Measurements from ENCODE around the gene POLR2F. TPM values are rescaled to one million over a fixed set of nuclear protein-coding genes. Genes with fewer than 3 reads are reported as not detected.

The POLR2F gene
- total RNA-seq, 1 donor from 2014 or later = 75.5 TPM

DNA sequence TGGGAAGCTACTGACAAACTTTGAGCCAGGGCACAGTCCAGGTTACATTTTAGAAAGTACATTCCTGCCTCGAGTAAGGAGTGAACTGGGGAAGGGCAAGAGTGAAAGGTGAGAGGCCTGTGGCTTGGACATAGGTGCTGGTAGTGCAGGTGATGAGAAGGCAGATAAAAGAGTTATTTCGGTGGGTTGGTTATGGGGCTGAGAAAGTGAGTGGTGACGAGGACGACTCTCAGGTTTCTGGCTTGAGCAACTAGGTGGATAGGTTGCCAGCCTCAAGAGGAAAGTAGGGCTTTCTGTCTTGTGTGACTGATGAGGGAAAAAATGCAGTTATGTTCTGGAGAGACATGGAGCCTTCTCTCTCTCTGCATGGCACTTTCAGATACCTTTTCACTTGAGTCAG, 3.7 kb downstream of the POLR2F start:
- TF ChIP-seq, protein P1, sequence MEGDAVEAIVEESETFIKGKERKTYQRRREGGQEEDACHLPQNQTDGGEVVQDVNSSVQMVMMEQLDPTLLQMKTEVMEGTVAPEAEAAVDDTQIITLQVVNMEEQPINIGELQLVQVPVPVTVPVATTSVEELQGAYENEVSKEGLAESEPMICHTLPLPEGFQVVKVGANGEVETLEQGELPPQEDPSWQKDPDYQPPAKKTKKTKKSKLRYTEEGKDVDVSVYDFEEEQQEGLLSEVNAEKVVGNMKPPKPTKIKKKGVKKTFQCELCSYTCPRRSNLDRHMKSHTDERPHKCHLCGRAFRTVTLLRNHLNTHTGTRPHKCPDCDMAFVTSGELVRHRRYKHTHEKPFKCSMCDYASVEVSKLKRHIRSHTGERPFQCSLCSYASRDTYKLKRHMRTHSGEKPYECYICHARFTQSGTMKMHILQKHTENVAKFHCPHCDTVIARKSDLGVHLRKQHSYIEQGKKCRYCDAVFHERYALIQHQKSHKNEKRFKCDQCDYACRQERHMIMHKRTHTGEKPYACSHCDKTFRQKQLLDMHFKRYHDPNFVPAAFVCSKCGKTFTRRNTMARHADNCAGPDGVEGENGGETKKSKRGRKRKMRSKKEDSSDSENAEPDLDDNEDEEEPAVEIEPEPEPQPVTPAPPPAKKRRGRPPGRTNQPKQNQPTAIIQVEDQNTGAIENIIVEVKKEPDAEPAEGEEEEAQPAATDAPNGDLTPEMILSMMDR (IDR thresholded peaks at IDR 0.05) = no peak
- TF ChIP-seq EZH2 (IDR thresholded peaks at IDR 0.05) = no peak
- Histone ChIP-seq H3K27me3 (peaks cover 10% of the 10 kb centered on the region), H4K20me1 (ENCODE audit: low read depth) (peaks cover 5% of the 10 kb centered on the region), H3K4me2 (no peak overlapping the region), H3K9ac (no peak overlapping the region), H3K4me3 (no peak overlapping the region), H3K4me1 (peaks cover 12% of the 10 kb centered on the region), H2AFZ (replicated peaks) (no peak overlapping the region), H3K36me3 (no peaks in the 10 kb centered on the region), H3K79me2 (ENCODE audit: low read depth) (peaks cover 31% of the 10 kb centered on the region), H3F3A (ENCODE audit: low read depth) (peaks cover under 1% of the 10 kb centered on the region), H3K27ac (no peak overlapping the region), H3K9me3 (ENCODE audit: low read depth) (no peaks in the 10 kb centered on the region)
- Mint-ChIP-seq H3K4me1 (peaks cover 18% of the 10 kb centered on the region), H3K27ac (no peak overlapping the region), H3K36me3 (peaks cover 34% of the 10 kb centered on the region), H3K27me3 (ENCODE audit: insufficient read depth, low read depth) (no peaks in the 10 kb centered on the region), H3K4me3 (no peak overlapping the region), H3K9me3 (no peaks in the 10 kb centered on the region)
- DNase-seq (ENCODE audit: low spot score) = no peak

DNA sequence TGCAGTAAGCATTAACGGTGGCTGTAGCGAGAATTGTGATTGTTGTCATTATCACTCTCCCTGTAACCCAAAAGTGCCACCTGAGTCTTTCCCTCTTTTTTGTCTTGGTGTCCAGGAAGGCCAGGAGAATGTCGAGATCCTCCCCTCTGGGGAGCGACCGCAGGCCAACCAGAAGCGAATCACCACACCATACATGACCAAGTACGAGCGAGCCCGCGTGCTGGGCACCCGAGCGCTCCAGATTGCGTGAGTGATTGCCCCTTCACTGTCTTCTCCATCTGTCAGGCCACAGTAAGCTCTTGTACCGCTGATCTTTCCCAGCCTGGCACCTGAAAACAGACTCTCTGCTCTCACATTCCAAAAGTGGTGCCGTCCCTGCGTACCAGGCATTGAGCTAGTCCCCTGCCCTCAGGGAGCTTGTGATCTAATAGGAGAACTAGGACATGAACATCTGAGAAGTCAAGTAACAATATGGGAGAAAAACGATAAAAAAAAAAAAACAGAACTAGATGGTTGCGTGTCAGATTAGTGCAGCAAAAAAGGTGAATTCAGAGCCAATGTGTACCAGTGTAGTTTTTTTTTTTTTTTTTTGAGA, 5.8 kb downstream of the POLR2F start:
- Histone ChIP-seq H3K36me3 (no peaks in the 10 kb centered on the region), H4K20me1 (ENCODE audit: low read depth) (peaks cover 4% of the 10 kb centered on the region), H3K4me3 (no peak overlapping the region), H3K9ac (no peak overlapping the region), H3K27ac (no peak overlapping the region), H3K9me3 (ENCODE audit: low read depth) (no peaks in the 10 kb centered on the region), H3K27me3 (no peaks in the 10 kb centered on the region), H3K4me2 (no peak overlapping the region), H2AFZ (replicated peaks) (no peak overlapping the region), H3K4me1 (peaks cover 6% of the 10 kb centered on the region), H3F3A (ENCODE audit: low read depth) (peaks cover 2% of the 10 kb centered on the region), H3K79me2 (ENCODE audit: low read depth) (peaks cover 22% of the 10 kb centered on the region)
- Mint-ChIP-seq H3K36me3 (peaks cover 35% of the 10 kb centered on the region), H3K27me3 (ENCODE audit: insufficient read depth, low read depth) (no peaks in the 10 kb centered on the region), H3K9me3 (no peaks in the 10 kb centered on the region), H3K27ac (no peak overlapping the region), H3K4me3 (no peak overlapping the region), H3K4me1 (peaks cover 6% of the 10 kb centered on the region)
- no peak for TF ChIP-seq EZH2phosphoT487 (IDR thresholded peaks at IDR 0.05)
- TF ChIP-seq, protein P1 (IDR thresholded peaks at IDR 0.05) = no peak
- no peak for TF ChIP-seq EZH2 (IDR thresholded peaks at IDR 0.05)
- DNase-seq (ENCODE audit: low spot score) = no peak

DNA sequence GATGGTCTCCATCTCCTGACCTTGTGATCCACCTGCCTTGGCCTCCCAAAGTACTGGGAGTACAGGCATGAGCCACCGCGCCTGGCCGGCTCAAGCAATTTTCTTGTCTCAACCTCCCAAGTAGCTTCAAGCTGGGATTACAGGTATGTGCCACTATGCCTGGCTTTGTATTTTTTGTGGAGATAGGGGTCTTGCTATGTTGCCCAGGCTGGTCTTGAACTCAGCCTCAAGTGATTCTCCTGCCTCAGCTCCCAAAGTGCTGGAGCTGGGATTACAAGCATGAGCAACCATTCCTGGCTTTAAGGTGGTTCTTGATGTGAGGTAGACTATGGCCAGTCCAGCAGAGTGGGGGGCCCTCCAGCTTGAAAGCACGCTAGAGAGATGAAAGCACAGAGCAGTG, 7.6 kb downstream of the POLR2F start:
- H3K27ac ChIP-seq = no peak overlapping the region
- no peak overlapping the region for H3K4me2 ChIP-seq
- no peak overlapping the region for H3K9ac ChIP-seq
- TF ChIP-seq EZH2phosphoT487 (IDR thresholded peaks at IDR 0.05) = no peak
- no peak for TF ChIP-seq EZH2 (IDR thresholded peaks at IDR 0.05)
- TF ChIP-seq, protein P1 (IDR thresholded peaks at IDR 0.05) = no peak
- no peaks in the 10 kb centered on the region for H3K4me1 Mint-ChIP-seq
- no peak overlapping the region for H2AFZ ChIP-seq (replicated peaks)
- H3K36me3 Mint-ChIP-seq = peaks cover 34% of the 10 kb centered on the region
- H3K4me3 ChIP-seq = no peak overlapping the region
- no peaks in the 10 kb centered on the region for H3K9me3 Mint-ChIP-seq
- H3K79me2 ChIP-seq (ENCODE audit: low read depth) = peaks cover 13% of the 10 kb centered on the region
- no peak overlapping the region for H3K27ac Mint-ChIP-seq
- H3K27me3 ChIP-seq = no peaks in the 10 kb centered on the region
- peaks cover 3% of the 10 kb centered on the region for H3K4me1 ChIP-seq
- peaks cover 12% of the 10 kb centered on the region for H4K20me1 ChIP-seq (ENCODE audit: low read depth)
- peaks cover 14% of the 10 kb centered on the region for H3F3A ChIP-seq (ENCODE audit: low read depth)
- H3K36me3 ChIP-seq = no peaks in the 10 kb centered on the region
- H3K4me3 Mint-ChIP-seq = no peak overlapping the region
- H3K9me3 ChIP-seq (ENCODE audit: low read depth) = no peaks in the 10 kb centered on the region
- no peak for DNase-seq (ENCODE audit: low spot score)
- H3K27me3 Mint-ChIP-seq (ENCODE audit: insufficient read depth, low read depth) = no peaks in the 10 kb centered on the region

Data from neural progenitor cell (in vitro differentiated cells).